NOMO-1 (cell line): ENCODE results near the gene EIF2AK3.

ENCODE experiments used
- DNase-seq, 2 experiments: peaks; one replicate each; lab custom pipeline; 2025; ENCODE audit not compliant: unreplicated experiment in 2 of 2; lab: John Stamatoyannopoulos, UW

The EIF2AK3 gene

GRCh38 chr2:88601286-88601685, 26.0 kb downstream of the EIF2AK3 start:
- no peak for DNase-seq

GRCh38 chr2:88600038-88600465, 27.2 kb downstream of the EIF2AK3 start:
- DNase-seq: peak in 1 of 2 experiments; percentile 29

GRCh38 chr2:88599527-88599926, 27.7 kb downstream of the EIF2AK3 start:
- DNase-seq: no peak

- DNase-seq: no peak
Measured at GRCh38 chr2:88597168-88597567, 30.1 kb downstream of the EIF2AK3 start.

GRCh38 chr2:88596141-88596830, 31.0 kb downstream of the EIF2AK3 start:
- DNase-seq: no peak

- no peak for DNase-seq
Measured at GRCh38 chr2:88591698-88592097, 35.6 kb downstream of the EIF2AK3 start.

GRCh38 chr2:88590998-88591613, 36.2 kb downstream of the EIF2AK3 start:
- DNase-seq: peak in 1 of 2 experiments; percentile 38

GRCh38 chr2:88585969-88586368, 41.3 kb downstream of the EIF2AK3 start:
- DNase-seq: no peak

GRCh38 chr2:88582030-88582429, 45.2 kb downstream of the EIF2AK3 start:
- no peak for DNase-seq

GRCh38 chr2:88580088-88580487, 47.2 kb downstream of the EIF2AK3 start:
- no peak for DNase-seq

GRCh38 chr2:88575630-88576029, 51.6 kb downstream of the EIF2AK3 start:
- DNase-seq: no peak

- no peak for DNase-seq
Measured at GRCh38 chr2:88575051-88575450, 52.2 kb downstream of the EIF2AK3 start.

- no peak for DNase-seq
Measured at GRCh38 chr2:88574445-88574844, 52.8 kb downstream of the EIF2AK3 start.

- DNase-seq: no peak
Measured at GRCh38 chr2:88568179-88568578, 59.1 kb downstream of the EIF2AK3 start.

- DNase-seq: no peak
Measured at GRCh38 chr2:88564402-88564801, 62.9 kb downstream of the EIF2AK3 start.

- DNase-seq: no peak
Measured at GRCh38 chr2:88563129-88563528, 64.1 kb downstream of the EIF2AK3 start.

GRCh38 chr2:88561646-88562388, 65.4 kb downstream of the EIF2AK3 start:
- DNase-seq: no peak

- no peak for DNase-seq
Measured at GRCh38 chr2:88560619-88561307, 66.5 kb downstream of the EIF2AK3 start.

GRCh38 chr2:88557290-88557689, 70.0 kb downstream of the EIF2AK3 start:
- DNase-seq: no peak

- no peak for DNase-seq
Measured at GRCh38 chr2:88556026-88556425, 71.2 kb downstream of the EIF2AK3 start.

- no peak for DNase-seq
Measured at GRCh38 chr2:88554189-88554588, 73.1 kb downstream of the EIF2AK3 start.
